Choroid plexus epithelial cell (primary cell): ENCODE measurements around the gene MYO1F.
"Not testable (repeated sequence)": the region's sequence is repeated elsewhere in the genome, so short reads cannot be mapped to it uniquely, and the experiment has no call there.

Experiments
- DNase-seq: peaks from one replicate; pipeline ENCODE4 v3.0.0-alpha.2; 2010; ENCODE audit warnings: low read depth
- H3K4me3 ChIP-seq: 2 replicates; pipeline ENCODE4 v1.5.1; 2011; ENCODE audit warnings: low read depth, mild to moderate bottlenecking, control low read depth, low read length, moderate library complexity
- CTCF ChIP-seq: conservative IDR thresholded peaks from 2 replicates; pipeline ENCODE4 v1.5.1; 2011; ENCODE audit warnings: low read depth, mild to moderate bottlenecking, control low read depth, inconsistent platforms, low read length, moderate library complexity

The MYO1F gene

GRCh38 chr19:8517551-8518442 lies 59.4 kb downstream of the MYO1F start:
- peak; percentile 75 for DNase-seq
- no peak overlapping the region for H3K4me3 ChIP-seq
- no peak for TF ChIP-seq CTCF

GRCh38 chr19:8515317-8515716 lies 61.9 kb downstream of the MYO1F start:
- peak; percentile 12 for DNase-seq
- no peak overlapping the region for H3K4me3 ChIP-seq
- TF ChIP-seq CTCF, result no peak

GRCh38 chr19:8514505-8515009 lies 62.7 kb downstream of the MYO1F start:
- DNase-seq, result not testable (repeated sequence)
- H3K4me3 ChIP-seq, result peak overlapping the region; percentile 87

GRCh38 chr19:8513687-8514504 lies 63.3 kb downstream of the MYO1F start, which contains the start of gene ZNF414:
ZNF414 (minus strand) TSS chr19:8514167; CDS start chr19:8514046, 121 bp downstream.
- no peak for TF ChIP-seq CTCF
- peak; percentile 98 for DNase-seq
- peak within 1 kb of the TSS; percentile 87 for H3K4me3 ChIP-seq

- peak overlapping the region; percentile 87 for H3K4me3 ChIP-seq
- no peak for TF ChIP-seq CTCF
- no peak for DNase-seq
These were observed 64.1 kb downstream of the MYO1F start for GRCh38 chr19:8513036-8513686.

- no peak for TF ChIP-seq CTCF
- no peak overlapping the region for H3K4me3 ChIP-seq
- peak; percentile 28 for DNase-seq
These were observed 64.9 kb downstream of the MYO1F start for GRCh38 chr19:8512115-8512967.
